ENCODE measurements around the gene PGLYRP2. TPM values are rescaled to one million over a fixed set of nuclear protein-coding genes. Genes with fewer than 3 reads are reported as not detected.
A peak's percentile ranks its signal among the peaks of the same experiment; 100 is the strongest.

Gene PGLYRP2
- total and polyA plus RNA-seq, 9 of the 15 experiments (the other 6 are each of a cell fraction or from before 2014, with no cell fraction given), result not detected

- TF ChIP-seq ZHX1 (conservative IDR thresholded peaks at IDR 0.05; ENCODE audit: low read length) (no peak), ZNF263 (CRISPR knock-in tag; IDR thresholded peaks at IDR 0.05; ENCODE audit: borderline replicate concordance) (no peak), ELF2 (CRISPR knock-in tag; IDR thresholded peaks at IDR 0.05) (no peak), ILF3 (IDR thresholded peaks at IDR 0.05; ENCODE audit: borderline replicate concordance) (no peak), FOXO4 (CRISPR knock-in tag; IDR thresholded peaks at IDR 0.05) (no peak), BMI1 (IDR thresholded peaks at IDR 0.05; ENCODE audit: low read length) (no peak), ZBTB33 (CRISPR knock-in tag; IDR thresholded peaks at IDR 0.05) (0 out of 2 replicates have a peak, but pooled peaks have one; percentile 49), ZKSCAN1 (IDR thresholded peaks at IDR 0.05; ENCODE audit: low read depth, low read length) (peak; percentile 68; the same call in 1 of the 2 replicates), XRCC4 (IDR thresholded peaks at IDR 0.05; ENCODE audit: extremely low read depth, insufficient read depth, insufficient read length) (no peak)
These were observed 9.6 kb downstream of the PGLYRP2 start (continued) for GRCh38 chr19:15469513-15470297.
